Memory B cell (primary cell): Measurements from ENCODE around the gene TBX15.
"Not testable (repeated sequence)": the region's sequence is repeated elsewhere in the genome, so short reads cannot be mapped to it uniquely, and the experiment has no call there.

Experiments
- ATAC-seq: fragments of 150-1000 bp; cut with Tn5 transposase; 2 replicates; pipeline ENCODE4 v1.10.0; 2021; ENCODE audit warnings: low read depth, mild to moderate bottlenecking, moderate library complexity
- DNase-seq, 2 donors: peaks; one replicate each; pipeline ENCODE4 v3.0.0; 2022; ENCODE audit warnings: low spot score in 2 of 2
- H3K27ac Mint-ChIP-seq: one replicate; pipeline ENCODE4 v1.8.0; 2022; ENCODE audit warnings: mild to moderate bottlenecking, moderate library complexity, mixed read lengths
- H3K27me3 Mint-ChIP-seq: one replicate; pipeline ENCODE4 v1.8.0; 2022; ENCODE audit warnings: mixed read lengths
- H3K36me3 Mint-ChIP-seq: one replicate; pipeline ENCODE4 v1.8.0; 2022; ENCODE audit warnings: mild to moderate bottlenecking, mixed read lengths
- H3K4me1 Mint-ChIP-seq: one replicate; pipeline ENCODE4 v1.8.0; 2022; ENCODE audit warnings: mixed read lengths
- H3K4me3 Mint-ChIP-seq: one replicate; pipeline ENCODE4 v1.8.0; 2022; ENCODE audit warnings: mild to moderate bottlenecking, moderate library complexity, mixed read lengths
- H3K9me3 Mint-ChIP-seq: one replicate; pipeline ENCODE4 v1.8.0; 2022; ENCODE audit warnings: mixed read lengths

Gene TBX15

DNA sequence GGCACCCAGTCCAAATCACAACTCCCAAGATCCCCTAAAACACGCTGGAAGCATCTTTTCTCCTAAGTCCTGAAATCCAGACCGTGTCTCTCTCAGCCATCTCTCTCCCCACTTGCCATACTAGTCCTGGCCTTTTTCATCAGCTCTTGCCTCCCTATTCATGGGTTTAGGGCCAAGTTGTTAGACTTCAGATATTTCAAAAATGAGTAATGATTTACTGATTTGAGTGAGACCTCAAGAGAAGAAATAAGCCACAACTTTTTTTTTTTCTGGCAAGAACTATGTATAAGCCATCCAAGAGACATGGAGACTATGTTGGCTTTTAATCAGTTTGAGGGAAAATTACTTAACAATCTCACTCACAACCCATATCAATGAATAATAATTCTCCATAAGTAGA lies 62.5 kb downstream of the TBX15 start:
- no peaks in the 10 kb centered on the region for H3K36me3 Mint-ChIP-seq
- H3K27ac Mint-ChIP-seq: no peak overlapping the region
- no peak overlapping the region for H3K4me3 Mint-ChIP-seq
- peaks cover 3% of the 10 kb centered on the region for H3K9me3 Mint-ChIP-seq
- H3K27me3 Mint-ChIP-seq: peaks cover 7% of the 10 kb centered on the region
- peaks cover 3% of the 10 kb centered on the region for H3K4me1 Mint-ChIP-seq
- DNase-seq (no peak), ATAC-seq (no peak)

DNA sequence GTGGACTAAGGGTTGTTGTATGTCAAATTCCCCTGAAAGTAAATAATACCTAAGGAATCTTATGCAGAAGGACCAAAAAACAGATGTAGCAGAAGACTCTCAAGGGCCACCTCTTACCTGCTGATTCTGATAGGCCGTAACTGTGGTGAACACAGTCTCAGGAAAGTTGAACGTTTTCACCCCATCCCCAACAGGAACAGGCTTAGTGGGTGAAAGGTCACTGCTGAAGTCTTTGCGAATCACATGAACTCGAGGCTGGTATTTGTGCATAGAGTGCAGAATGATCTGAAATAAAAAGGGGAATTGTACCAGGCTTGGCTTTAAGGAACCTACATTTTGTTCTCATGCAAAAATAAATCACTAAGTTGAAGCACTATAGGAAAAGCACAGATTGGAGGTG lies 64.8 kb downstream of the TBX15 start:
- no peaks in the 10 kb centered on the region for H3K36me3 Mint-ChIP-seq
- no peak overlapping the region for H3K4me3 Mint-ChIP-seq
- no peak overlapping the region for H3K27ac Mint-ChIP-seq
- H3K27me3 Mint-ChIP-seq: peaks cover 4% of the 10 kb centered on the region
- H3K9me3 Mint-ChIP-seq: no peaks in the 10 kb centered on the region
- peaks cover 10% of the 10 kb centered on the region for H3K4me1 Mint-ChIP-seq
- ATAC-seq (no peak), DNase-seq (no peak)

DNA sequence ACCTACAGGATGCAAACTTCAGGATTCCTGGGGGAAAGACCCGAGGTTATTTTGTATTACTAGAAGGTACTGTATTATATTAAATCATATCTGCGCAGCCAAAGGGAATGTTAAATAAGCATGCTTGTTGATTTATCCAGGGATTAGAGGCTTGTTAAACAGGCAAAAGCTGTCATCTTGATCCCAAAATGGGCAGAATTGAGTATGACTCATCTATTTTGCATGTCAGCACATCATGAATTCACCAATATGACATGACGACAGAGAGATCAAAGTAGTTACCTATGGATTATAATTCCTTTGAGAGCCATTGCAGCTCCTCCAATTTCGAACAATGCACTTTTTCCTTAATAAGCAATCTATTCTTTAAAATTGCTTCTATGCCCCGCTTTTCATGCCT lies 66.1 kb downstream of the TBX15 start:
- Mint-ChIP-seq H3K4me3 (no peak overlapping the region), H3K36me3 (no peaks in the 10 kb centered on the region), H3K27ac (no peak overlapping the region), H3K27me3 (peaks cover 4% of the 10 kb centered on the region), H3K9me3 (no peaks in the 10 kb centered on the region), H3K4me1 (peaks cover 19% of the 10 kb centered on the region)
- no peak for ATAC-seq
- DNase-seq: no peak

DNA sequence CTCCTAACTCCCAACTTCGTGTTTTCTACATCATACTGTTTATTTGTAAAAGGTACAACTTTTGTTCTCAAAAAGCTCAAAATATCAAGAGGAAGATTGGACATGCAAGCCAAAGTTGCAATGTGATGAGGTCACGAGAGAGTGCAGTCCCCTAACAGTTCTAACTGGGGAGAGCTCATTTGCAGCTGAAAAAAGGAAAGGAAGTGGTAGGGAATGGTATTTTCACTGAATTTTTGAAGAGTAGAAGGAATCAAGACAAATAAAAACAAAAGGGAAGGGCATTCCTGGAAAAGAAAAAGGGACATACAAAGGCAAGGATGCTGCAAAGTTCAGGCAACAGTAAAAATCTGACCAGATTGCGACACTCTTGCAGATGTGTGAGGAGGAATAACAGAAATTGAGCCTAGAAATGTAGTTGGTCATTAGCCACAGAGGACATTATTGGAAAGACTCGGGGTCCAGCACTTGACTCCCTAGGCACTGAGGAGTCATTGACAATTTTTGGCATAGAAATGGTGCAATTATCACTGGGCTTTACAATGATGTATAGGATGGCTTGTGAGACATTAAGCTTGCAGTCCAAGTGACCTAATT lies 67.9 kb downstream of the TBX15 start:
- Mint-ChIP-seq H3K27ac (no peak overlapping the region), H3K36me3 (no peaks in the 10 kb centered on the region), H3K4me1 (peaks cover 24% of the 10 kb centered on the region), H3K9me3 (no peaks in the 10 kb centered on the region), H3K4me3 (no peak overlapping the region), H3K27me3 (no peaks in the 10 kb centered on the region)
- DNase-seq (no peak), ATAC-seq (no peak)

- no peak for DNase-seq
- H3K27me3 Mint-ChIP-seq: no peaks in the 10 kb centered on the region
- H3K4me1 Mint-ChIP-seq: peaks cover 26% of the 10 kb centered on the region
- H3K4me3 Mint-ChIP-seq: no peak overlapping the region
- H3K36me3 Mint-ChIP-seq: no peaks in the 10 kb centered on the region
- peak overlapping the region; percentile 71 for H3K27ac Mint-ChIP-seq
- H3K9me3 Mint-ChIP-seq: no peaks in the 10 kb centered on the region
- no peak for ATAC-seq
Observed at GRCh38 chr1:118918940-118919259, 69.2 kb downstream of the TBX15 start.

DNA sequence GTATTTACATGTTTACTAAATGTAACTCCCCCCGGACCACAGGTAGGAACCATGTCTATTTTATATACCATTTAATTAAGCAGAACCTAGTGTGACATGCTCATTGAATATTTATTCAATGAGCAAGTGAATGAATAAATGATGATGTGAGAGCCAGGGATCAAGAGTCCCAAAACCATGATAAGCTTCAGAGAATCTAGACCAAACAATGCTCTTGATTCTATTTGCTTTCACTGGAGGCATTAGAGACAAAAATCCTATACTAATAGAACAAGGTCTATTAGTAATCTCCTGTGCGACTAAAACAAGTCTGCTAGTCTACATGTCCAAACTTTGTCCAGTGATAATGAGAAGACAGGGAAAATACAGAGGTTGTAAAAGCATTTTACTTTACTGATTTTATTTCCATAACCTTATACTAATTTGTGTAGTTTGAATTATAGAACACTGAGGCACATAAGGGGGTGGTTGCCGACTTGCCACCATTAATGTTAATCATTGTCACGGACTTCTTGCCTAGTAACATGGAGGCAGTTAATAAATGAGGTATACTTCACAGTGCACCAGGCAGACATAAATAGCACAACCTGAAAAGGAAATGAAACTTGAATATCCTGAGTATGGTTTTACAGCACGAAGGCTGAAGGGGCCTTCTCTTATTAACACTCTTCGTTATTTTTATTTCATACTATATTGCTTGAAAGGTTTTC lies 69.8 kb downstream of the TBX15 start:
- no peaks in the 10 kb centered on the region for H3K27me3 Mint-ChIP-seq
- H3K4me1 Mint-ChIP-seq: peaks cover 25% of the 10 kb centered on the region
- peak; percentile 72 for ATAC-seq
- H3K27ac Mint-ChIP-seq: peak overlapping the region; percentile 71
- DNase-seq: no peak
- H3K36me3 Mint-ChIP-seq: no peaks in the 10 kb centered on the region
- H3K4me3 Mint-ChIP-seq: no peak overlapping the region
- H3K9me3 Mint-ChIP-seq: no peaks in the 10 kb centered on the region

GRCh38 chr1:118916346-118916745 lies 71.8 kb downstream of the TBX15 start:
- H3K27ac Mint-ChIP-seq, ATAC-seq, H3K36me3 Mint-ChIP-seq, H3K9me3 Mint-ChIP-seq, H3K4me3 Mint-ChIP-seq, DNase-seq, H3K27me3 Mint-ChIP-seq: not testable (repeated sequence)
- peaks cover 23% of the 10 kb centered on the region for H3K4me1 Mint-ChIP-seq

DNA sequence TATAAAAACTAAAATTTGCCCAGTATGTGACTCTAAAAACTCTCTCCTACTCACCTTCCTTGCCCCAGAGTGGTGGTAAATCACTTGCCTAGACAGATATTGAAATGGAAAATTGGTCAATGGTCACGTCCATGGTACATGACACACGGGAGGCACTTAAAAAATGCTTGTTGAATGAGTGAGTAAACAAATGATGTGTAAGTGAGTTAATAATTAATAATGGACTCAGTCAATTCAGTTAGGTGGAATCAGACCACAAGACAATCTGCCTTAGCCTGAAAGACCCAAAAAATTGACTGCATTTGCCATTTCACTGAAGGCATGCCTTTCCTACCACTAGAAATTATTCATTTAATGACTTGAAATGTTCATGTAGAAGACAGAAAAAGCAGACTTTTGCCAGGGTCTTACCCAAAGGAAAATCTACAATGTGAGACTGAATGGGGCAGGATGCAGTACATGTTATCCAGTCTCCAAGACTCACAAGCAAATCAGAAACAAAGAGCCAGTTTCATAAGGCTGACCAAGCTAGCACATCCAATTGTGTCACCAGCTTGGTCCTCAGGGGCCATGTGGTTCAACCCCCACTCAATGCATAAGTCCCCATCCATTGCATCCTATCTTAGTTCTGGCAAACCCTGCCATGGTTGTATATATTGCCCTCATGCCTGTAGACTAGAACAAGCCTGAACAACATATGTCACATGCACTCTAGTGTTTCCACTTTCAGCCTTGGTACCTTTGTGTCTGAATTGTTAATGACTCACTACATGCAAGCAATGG lies 73.6 kb downstream of the TBX15 start:
- peaks cover 23% of the 10 kb centered on the region for H3K4me1 Mint-ChIP-seq
- no peak overlapping the region for H3K27ac Mint-ChIP-seq
- H3K9me3 Mint-ChIP-seq: no peaks in the 10 kb centered on the region
- ATAC-seq: no peak
- DNase-seq: no peak
- H3K36me3 Mint-ChIP-seq: no peaks in the 10 kb centered on the region
- H3K4me3 Mint-ChIP-seq: no peak overlapping the region
- peaks cover 1% of the 10 kb centered on the region for H3K27me3 Mint-ChIP-seq

- Mint-ChIP-seq H3K9me3 (no peaks in the 10 kb centered on the region), H3K4me3 (no peak overlapping the region), H3K4me1 (peaks cover 21% of the 10 kb centered on the region), H3K27me3 (peaks cover 2% of the 10 kb centered on the region), H3K36me3 (no peaks in the 10 kb centered on the region), H3K27ac (no peak overlapping the region)
- ATAC-seq (no peak), DNase-seq (no peak)
Observed at GRCh38 chr1:118913818-118914217, 74.3 kb downstream of the TBX15 start.

DNA sequence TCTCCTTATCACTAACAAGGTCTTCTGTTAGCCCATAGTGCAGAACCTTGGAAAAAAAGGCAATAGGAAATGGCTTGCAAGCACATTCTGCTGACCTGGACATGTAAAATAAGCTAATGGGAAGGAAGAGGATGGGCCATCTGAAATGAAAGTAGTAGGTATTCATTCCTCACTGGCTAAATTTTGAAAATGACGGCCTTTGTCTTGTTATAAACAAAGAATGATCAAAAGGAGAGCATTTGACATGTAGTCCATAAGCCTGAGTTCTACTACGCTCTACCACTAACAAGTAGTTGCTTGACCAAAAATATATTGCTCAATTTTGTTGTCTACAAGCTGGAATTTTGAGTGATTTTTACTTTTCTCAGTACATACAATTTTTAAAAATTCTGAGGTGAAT lies 75.6 kb downstream of the TBX15 start:
- H3K9me3 Mint-ChIP-seq: no peaks in the 10 kb centered on the region
- peaks cover 8% of the 10 kb centered on the region for H3K4me1 Mint-ChIP-seq
- ATAC-seq (no peak), DNase-seq (no peak)
- no peak overlapping the region for H3K27ac Mint-ChIP-seq
- peaks cover 7% of the 10 kb centered on the region for H3K27me3 Mint-ChIP-seq
- H3K4me3 Mint-ChIP-seq: no peak overlapping the region
- H3K36me3 Mint-ChIP-seq: no peaks in the 10 kb centered on the region

- no peak for ATAC-seq
- Mint-ChIP-seq H3K36me3 (no peaks in the 10 kb centered on the region), H3K27me3 (peaks cover 9% of the 10 kb centered on the region), H3K27ac (no peak overlapping the region), H3K9me3 (no peaks in the 10 kb centered on the region), H3K4me3 (no peak overlapping the region), H3K4me1 (peaks cover 7% of the 10 kb centered on the region)
- no peak for DNase-seq
Observed at GRCh38 chr1:118911571-118911970, 76.6 kb downstream of the TBX15 start.

GRCh38 chr1:118907466-118907865 lies 80.7 kb downstream of the TBX15 start:
- H3K4me3 Mint-ChIP-seq: no peak overlapping the region
- no peak overlapping the region for H3K27ac Mint-ChIP-seq
- ATAC-seq (no peak), DNase-seq (no peak)
- no peaks in the 10 kb centered on the region for H3K36me3 Mint-ChIP-seq
- no peaks in the 10 kb centered on the region for H3K9me3 Mint-ChIP-seq
- no peaks in the 10 kb centered on the region for H3K4me1 Mint-ChIP-seq
- peaks cover 8% of the 10 kb centered on the region for H3K27me3 Mint-ChIP-seq

- DNase-seq: no peak
- ATAC-seq: no peak
- H3K27me3 Mint-ChIP-seq: peaks cover 7% of the 10 kb centered on the region
- no peaks in the 10 kb centered on the region for H3K9me3 Mint-ChIP-seq
- H3K4me3 Mint-ChIP-seq: no peak overlapping the region
- no peak overlapping the region for H3K27ac Mint-ChIP-seq
- H3K4me1 Mint-ChIP-seq: no peaks in the 10 kb centered on the region
- H3K36me3 Mint-ChIP-seq: no peaks in the 10 kb centered on the region
Observed at GRCh38 chr1:118905671-118906070, 82.5 kb downstream of the TBX15 start.

GRCh38 chr1:118905196-118905595 lies 82.9 kb downstream of the TBX15 start:
- Mint-ChIP-seq H3K9me3 (no peaks in the 10 kb centered on the region), H3K4me3 (no peak overlapping the region), H3K36me3 (no peaks in the 10 kb centered on the region), H3K27me3 (peaks cover 7% of the 10 kb centered on the region), H3K4me1 (no peaks in the 10 kb centered on the region), H3K27ac (no peak overlapping the region)
- DNase-seq: no peak
- no peak for ATAC-seq
